AG10803 (cell line): ENCODE results near the gene HCRT.
"Not testable (repeated sequence)": the region's sequence is repeated elsewhere in the genome, so short reads cannot be mapped to it uniquely, and the experiment has no call there.

Source experiments
- DNase-seq: peaks from one replicate; pipeline ENCODE4 v3.0.0; 2010; ENCODE audit warnings: low read depth
- H3K4me3 ChIP-seq: 2 replicates; pipeline ENCODE4 v1.5.1; 2011; ENCODE audit warnings: mild to moderate bottlenecking, low read length, control low read depth
- CTCF ChIP-seq: conservative IDR thresholded peaks from 2 replicates; pipeline ENCODE4 v1.5.1; 2011; ENCODE audit warnings: mild to moderate bottlenecking, low read length, control low read depth, inconsistent platforms

The HCRT gene

GRCh38 chr17:42142371-42142896, 42.8 kb downstream of the HCRT start:
- DNase-seq = peak; percentile 88
- TF ChIP-seq CTCF = no peak

GRCh38 chr17:42141382-42141781, 43.9 kb downstream of the HCRT start:
- no peak for DNase-seq
- TF ChIP-seq CTCF = no peak
- H3K4me3 ChIP-seq = no peak overlapping the region

More at GRCh38 chr17:42142371-42142896, 42.8 kb downstream of the HCRT start:
- no peak overlapping the region for H3K4me3 ChIP-seq

- H3K4me3 ChIP-seq, DNase-seq: not testable (repeated sequence)
Observed at GRCh38 chr17:42140690-42141089, 44.6 kb downstream of the HCRT start.

- DNase-seq = no peak
- TF ChIP-seq CTCF = no peak
- no peak overlapping the region for H3K4me3 ChIP-seq
Observed at GRCh38 chr17:42138749-42139492, 46.3 kb downstream of the HCRT start.

GRCh38 chr17:42136654-42137051, 48.6 kb downstream of the HCRT start:
- TF ChIP-seq CTCF = no peak
- no peak overlapping the region for H3K4me3 ChIP-seq
- DNase-seq = no peak

- no peak overlapping the region for H3K4me3 ChIP-seq
- TF ChIP-seq CTCF = no peak
- peak; percentile 54 for DNase-seq
Observed at GRCh38 chr17:42135664-42136653, 49.3 kb downstream of the HCRT start.

- H3K4me3 ChIP-seq = no peak overlapping the region
- no peak for TF ChIP-seq CTCF
- DNase-seq = no peak
Observed at GRCh38 chr17:42135151-42135550, 50.1 kb downstream of the HCRT start.
